ENCODE results near the gene LMO1.

GRCh38 chr11:8199676-8200075 lies 64.0 kb downstream of the LMO1 start:
- TF ChIP-seq MAX (IDR thresholded peaks at IDR 0.05) (no peak), YY1 (IDR thresholded peaks at IDR 0.05) (no peak), ATF3 (IDR thresholded peaks at IDR 0.05) (no peak), RXRA (IDR thresholded peaks at IDR 0.05) (no peak), TAF1 (conservative IDR thresholded peaks at IDR 0.05) (no peak)
- TF ChIP-seq, protein P1, sequence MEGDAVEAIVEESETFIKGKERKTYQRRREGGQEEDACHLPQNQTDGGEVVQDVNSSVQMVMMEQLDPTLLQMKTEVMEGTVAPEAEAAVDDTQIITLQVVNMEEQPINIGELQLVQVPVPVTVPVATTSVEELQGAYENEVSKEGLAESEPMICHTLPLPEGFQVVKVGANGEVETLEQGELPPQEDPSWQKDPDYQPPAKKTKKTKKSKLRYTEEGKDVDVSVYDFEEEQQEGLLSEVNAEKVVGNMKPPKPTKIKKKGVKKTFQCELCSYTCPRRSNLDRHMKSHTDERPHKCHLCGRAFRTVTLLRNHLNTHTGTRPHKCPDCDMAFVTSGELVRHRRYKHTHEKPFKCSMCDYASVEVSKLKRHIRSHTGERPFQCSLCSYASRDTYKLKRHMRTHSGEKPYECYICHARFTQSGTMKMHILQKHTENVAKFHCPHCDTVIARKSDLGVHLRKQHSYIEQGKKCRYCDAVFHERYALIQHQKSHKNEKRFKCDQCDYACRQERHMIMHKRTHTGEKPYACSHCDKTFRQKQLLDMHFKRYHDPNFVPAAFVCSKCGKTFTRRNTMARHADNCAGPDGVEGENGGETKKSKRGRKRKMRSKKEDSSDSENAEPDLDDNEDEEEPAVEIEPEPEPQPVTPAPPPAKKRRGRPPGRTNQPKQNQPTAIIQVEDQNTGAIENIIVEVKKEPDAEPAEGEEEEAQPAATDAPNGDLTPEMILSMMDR (IDR thresholded peaks at IDR 0.05; ENCODE audit: low read depth, low read length, missing input control): no peak
